H1 (cell line): ENCODE results near the gene CDCA4.

Experiments
- BACH1 ChIP-seq: IDR thresholded peaks from 2 replicates; pipeline ENCODE4 v1.6.1; 2012; ENCODE audit warnings: low read length, improper control_type of control experiment
- POLR2A ChIP-seq, 2 experiments: IDR thresholded peaks; 1 replicate in 1 of 2; 2 replicates in 1 of 2; pipeline ENCODE4 v1.6.1; 2011; ENCODE audit warnings: low read depth in 2 of 2, low read length in 2 of 2, mild to moderate bottlenecking in 2 of 2; ENCODE audit errors: control extremely low read depth in 1 of 2
- TEAD4 ChIP-seq: IDR thresholded peaks from 2 replicates; pipeline ENCODE4 v1.6.1; 2012; ENCODE audit warnings: low read depth, low read length, inconsistent platforms, mixed read lengths

- no peak for TF ChIP-seq BACH1
- no peak for TF ChIP-seq POLR2A (IDR thresholded peaks at IDR 0.05; ENCODE audit: control extremely low read depth in 1 of 2, low read depth in 2 of 2, low read length in 2 of 2)
- TF ChIP-seq TEAD4, result no peak
These were observed 40.7 kb upstream of the CDCA4 start for GRCh38 chr14:105061428-105062047.
